HL-60 (cell line): ENCODE results near the gene QSOX1.

Experiments used
- DNase-seq, 2 experiments: peaks; one replicate each; pipeline ENCODE4 v3.0.0-alpha.2; 2010 to 2020; ENCODE audit warnings: low read depth in 1 of 2, low spot score in 1 of 2
- H3K27ac ChIP-seq: fragments of 250-450 bp; sonication (Bioruptor Pico); replicated peaks from 2 replicates; pipeline ENCODE4 v1.5.1; 2020; ENCODE audit warnings: mild to moderate bottlenecking, moderate library complexity
- H3K27me3 ChIP-seq: fragments of 250-450 bp; sonication (Bioruptor Pico); 2 replicates; pipeline ENCODE4 v1.5.1; 2021; ENCODE audit warnings: mild to moderate bottlenecking, moderate library complexity; ENCODE audit not compliant: insufficient read depth, poor library complexity, severe bottlenecking
- H3K4me3 ChIP-seq: replicated peaks from 2 replicates; pipeline ENCODE4 v1.5.1; 2011; ENCODE audit warnings: mild to moderate bottlenecking, control low read depth, low read length; ENCODE audit not compliant: insufficient read depth
- CTCF ChIP-seq: IDR thresholded peaks from one replicate; pipeline ENCODE4 v1.5.1; 2011; ENCODE audit warnings: low read length, control low read depth, inconsistent platforms; ENCODE audit not compliant: insufficient read depth
- GABPA ChIP-seq: IDR thresholded peaks from 2 replicates; pipeline ENCODE4 v1.6.1; 2012; ENCODE audit warnings: low read depth
- POLR2AphosphoS5 ChIP-seq: IDR thresholded peaks from 2 replicates; pipeline ENCODE4 v1.6.1; 2012; ENCODE audit warnings: low read depth
- REST ChIP-seq: IDR thresholded peaks from 2 replicates; pipeline ENCODE4 v1.6.1; 2012; ENCODE audit warnings: low read depth; ENCODE audit not compliant: insufficient replicate concordance
- SPI1 ChIP-seq: IDR thresholded peaks from 2 replicates; pipeline ENCODE4 v1.6.1; 2012; ENCODE audit warnings: low read depth, mild to moderate bottlenecking, borderline replicate concordance

Gene QSOX1

DNA sequence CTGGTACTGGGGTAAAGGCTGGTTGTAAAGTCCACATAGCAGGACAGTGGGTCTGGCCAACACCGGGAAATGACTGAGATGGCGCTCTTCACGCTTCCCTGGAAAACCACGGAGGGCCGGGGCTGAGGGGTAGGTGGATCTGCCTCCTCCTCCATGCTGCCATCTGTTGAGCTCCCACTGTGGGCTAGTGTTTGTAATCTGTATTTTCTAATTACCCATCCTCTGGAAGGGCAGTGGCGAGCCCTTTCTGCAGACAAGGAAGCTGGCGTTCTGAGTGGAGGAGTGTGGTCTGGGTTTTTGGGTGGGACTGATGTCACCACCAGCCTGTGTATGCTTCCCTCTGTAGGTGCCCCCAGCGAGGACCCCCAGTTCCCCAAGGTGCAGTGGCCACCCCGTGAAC, 41.2 kb downstream of the QSOX1 start:
- no peak overlapping the region for H3K4me3 ChIP-seq
- no peak for DNase-seq
- H3K27me3 ChIP-seq, result no peaks in the 10 kb centered on the region
- no peak overlapping the region for H3K27ac ChIP-seq
- TF ChIP-seq REST, result no peak
- TF ChIP-seq GABPA, result no peak
- no peak for TF ChIP-seq POLR2AphosphoS5
- no peak for TF ChIP-seq SPI1
- no peak for TF ChIP-seq CTCF

DNA sequence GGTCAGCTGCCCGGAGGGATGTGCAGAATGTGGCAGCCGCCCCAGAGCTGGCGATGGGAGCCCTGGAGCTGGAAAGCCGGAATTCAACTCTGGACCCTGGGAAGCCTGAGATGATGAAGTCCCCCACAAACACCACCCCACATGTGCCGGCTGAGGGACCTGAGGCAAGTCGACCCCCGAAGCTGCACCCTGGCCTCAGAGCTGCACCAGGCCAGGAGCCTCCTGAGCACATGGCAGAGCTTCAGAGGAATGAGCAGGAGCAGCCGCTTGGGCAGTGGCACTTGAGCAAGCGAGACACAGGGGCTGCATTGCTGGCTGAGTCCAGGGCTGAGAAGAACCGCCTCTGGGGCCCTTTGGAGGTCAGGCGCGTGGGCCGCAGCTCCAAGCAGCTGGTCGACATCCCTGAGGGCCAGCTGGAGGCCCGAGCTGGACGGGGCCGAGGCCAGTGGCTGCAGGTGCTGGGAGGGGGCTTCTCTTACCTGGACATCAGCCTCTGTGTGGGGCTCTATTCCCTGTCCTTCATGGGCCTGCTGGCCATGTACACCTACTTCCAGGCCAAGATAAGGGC, 41.9 kb downstream of the QSOX1 start:
- Histone ChIP-seq H3K27me3 (no peaks in the 10 kb centered on the region), H3K4me3 (no peak overlapping the region), H3K27ac (no peak overlapping the region)
- TF ChIP-seq POLR2AphosphoS5 (no peak), REST (no peak), SPI1 (no peak), GABPA (no peak), CTCF (no peak)
- DNase-seq, result no peak

- no peak overlapping the region for H3K4me3 ChIP-seq
- TF ChIP-seq SPI1, result no peak
- no peak for TF ChIP-seq CTCF
- no peak for TF ChIP-seq GABPA
- TF ChIP-seq REST, result no peak
- no peak for TF ChIP-seq POLR2AphosphoS5
- no peak overlapping the region for H3K27ac ChIP-seq
- no peak for DNase-seq
- no peaks in the 10 kb centered on the region for H3K27me3 ChIP-seq
Observed at GRCh38 chr1:180197231-180197630, 42.6 kb downstream of the QSOX1 start.
